Astrocyte (in vitro differentiated cells and primary cell): ENCODE measurements around the gene GOLGA5.
"Not testable (repeated sequence)": the region's sequence is repeated elsewhere in the genome, so short reads cannot be mapped to it uniquely, and the experiment has no call there.

ENCODE experiments used
- CTCF ChIP-seq: IDR thresholded peaks from 2 replicates; pipeline ENCODE4 v1.5.1; 2011; ENCODE audit warnings: low read depth, mild to moderate bottlenecking, inconsistent platforms, low read length, moderate library complexity; ENCODE audit not compliant: insufficient read depth
- EZH2 ChIP-seq: IDR thresholded peaks from 2 replicates; pipeline ENCODE4 v1.6.1; 2012; ENCODE audit warnings: mild to moderate bottlenecking, low read length, inconsistent platforms; ENCODE audit not compliant: insufficient read depth

GRCh38 chr14:92775292-92775691 is 18.8 kb upstream of the GOLGA5 start:
- TF ChIP-seq EZH2, CTCF: not testable (repeated sequence)
